Hepatocyte (in vitro differentiated cells): ENCODE results near the gene MRPL21. TPM values are rescaled to one million over a fixed set of nuclear protein-coding genes. Genes with fewer than 3 reads are reported as not detected.

Experiments used
- DNase-seq: peaks from one replicate; pipeline ENCODE4 v3.0.0-alpha.2; 2016; ENCODE audit warnings: low spot score
- H2AFZ ChIP-seq: fragments of 200-600 bp; sonication (generic); 2 replicates; pipeline ENCODE4 v1.6.0; 2016; ENCODE audit warnings: antibody characterized with exemption, mild to moderate bottlenecking
- H3K27ac ChIP-seq: fragments of 200-600 bp; sonication (generic); 2 replicates; pipeline ENCODE4 v1.5.1; 2016; ENCODE audit warnings: mild to moderate bottlenecking
- H3K27me3 ChIP-seq: fragments of 200-600 bp; sonication (generic); 2 replicates; pipeline ENCODE4 v1.6.1; 2016
- H3K36me3 ChIP-seq: fragments of 200-600 bp; sonication (generic); replicated peaks from 2 replicates; pipeline ENCODE4 v1.5.1; 2016; ENCODE audit warnings: low read depth; ENCODE audit not compliant: insufficient read depth
- H3K4me1 ChIP-seq: fragments of 200-600 bp; sonication (generic); 2 replicates; pipeline ENCODE4 v1.5.1; 2016; ENCODE audit warnings: mild to moderate bottlenecking, moderate library complexity; ENCODE audit not compliant: insufficient read depth
- H3K4me2 ChIP-seq: fragments of 200-600 bp; sonication (generic); 2 replicates; pipeline ENCODE4 v1.6.0; 2016
- H3K4me3 ChIP-seq: fragments of 200-600 bp; sonication (generic); 2 replicates; pipeline ENCODE4 v1.5.1; 2016; ENCODE audit warnings: mild to moderate bottlenecking
- H3K79me2 ChIP-seq: fragments of 200-600 bp; sonication (generic); 2 replicates; pipeline ENCODE4 v1.6.0; 2017; ENCODE audit warnings: mild to moderate bottlenecking
- H3K9me2 ChIP-seq: fragments of 200-600 bp; sonication (generic); replicated peaks from 2 replicates; pipeline ENCODE4 v1.6.0; 2017; ENCODE audit warnings: mild to moderate bottlenecking; ENCODE audit not compliant: insufficient read depth
- H3K9me3 ChIP-seq: fragments of 200-600 bp; sonication (generic); 2 replicates; pipeline ENCODE4 v1.5.1; 2016; ENCODE audit warnings: low read depth, mild to moderate bottlenecking
- H4K20me1 ChIP-seq: fragments of 200-600 bp; sonication (generic); 2 replicates; pipeline ENCODE4 v1.6.0; 2016; ENCODE audit warnings: mild to moderate bottlenecking; ENCODE audit not compliant: insufficient read depth, poor library complexity, severe bottlenecking
- EZH2 ChIP-seq: fragments of 200-600 bp; sonication (generic); IDR thresholded peaks from 2 replicates; pipeline ENCODE4 v1.6.1; 2016; ENCODE audit warnings: antibody characterized with exemption, mild to moderate bottlenecking, borderline replicate concordance
- EZH2phosphoT487 ChIP-seq: fragments of 200-600 bp; sonication (generic); IDR thresholded peaks from one replicate; pipeline ENCODE4 v1.6.1; 2018; ENCODE audit warnings: antibody characterized with exemption, mild to moderate bottlenecking, low read depth, moderate library complexity; ENCODE audit not compliant: unreplicated experiment, severe bottlenecking
- WGBS: methylation state at CpG from one replicate; pipeline ENCODE4 v1.1.6; 2016; ENCODE audit warnings: low lambda C conversion rate; ENCODE audit errors: missing lambda C conversion rate; 5-methylcytosine and 5-hydroxymethylcytosine counted together
- polyA plus RNA-seq: library from polyadenylated mRNA; unstranded; fragments of >200 nt; fragmentation: Nextera tagmentation; extraction: Ambion mirVana; gene quantifications from 2 replicates; pipeline ENCODE4 v1.2.1, GENCODE V29; 2016
- total RNA-seq: library from RNA; depleted of rRNA; stranded (reverse); fragments of >200 nt; gene quantifications from 2 replicates; pipeline ENCODE4 v1.2.3, GENCODE V29; 2014
- TF ChIP-seq, protein P1 (sequence below): fragments of 200-600 bp; sonication (generic); IDR thresholded peaks from 2 replicates; pipeline ENCODE4 v1.5.1; 2016; ENCODE audit warnings: antibody characterized with exemption, mild to moderate bottlenecking; ENCODE audit not compliant: poor library complexity

Gene MRPL21
- total and polyA plus RNA-seq, 2 experiments from 2014 or later: 34.9 to 86.2 TPM

DNA sequence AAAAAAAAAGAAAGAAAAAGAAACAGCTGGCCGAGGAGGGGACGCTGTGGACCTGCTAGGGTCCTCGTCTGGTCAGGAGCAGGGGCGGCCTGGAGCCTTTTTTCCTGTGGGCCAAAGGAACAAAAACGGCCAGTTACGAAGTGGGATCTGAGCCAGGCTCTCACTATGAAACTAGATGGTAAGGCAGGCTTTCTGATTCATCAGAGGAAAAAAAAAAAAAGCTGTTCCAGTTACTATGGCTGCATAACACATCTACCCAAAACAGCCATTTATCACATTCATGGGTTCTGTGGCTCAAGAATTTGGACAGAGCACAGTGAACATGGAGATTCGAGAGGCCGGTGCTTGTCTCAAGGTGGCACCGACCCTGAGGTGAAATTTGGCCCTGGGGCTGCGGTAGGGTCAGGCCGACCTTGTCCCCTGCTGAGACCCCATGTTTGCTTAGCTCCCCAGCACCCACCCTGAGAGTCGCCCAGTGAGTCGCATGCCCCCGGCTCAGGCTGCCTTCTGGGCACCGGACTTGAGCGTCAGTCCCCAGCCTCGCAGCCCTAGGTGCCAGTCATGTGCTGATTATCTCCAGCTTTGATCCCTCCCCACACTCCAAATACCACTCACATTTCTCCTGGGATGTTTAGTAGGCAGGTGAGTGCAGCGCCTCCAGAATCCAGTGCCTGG is 42.9 kb upstream of the MRPL21 start:
- no peaks in the 10 kb centered on the region for H3K27me3 ChIP-seq
- H3K27ac ChIP-seq: no peak overlapping the region
- H3K4me2 ChIP-seq: no peak overlapping the region
- H2AFZ ChIP-seq: no peak overlapping the region
- peak; percentile 50 for DNase-seq
- no peak for TF ChIP-seq EZH2
- TF ChIP-seq, protein P1, sequence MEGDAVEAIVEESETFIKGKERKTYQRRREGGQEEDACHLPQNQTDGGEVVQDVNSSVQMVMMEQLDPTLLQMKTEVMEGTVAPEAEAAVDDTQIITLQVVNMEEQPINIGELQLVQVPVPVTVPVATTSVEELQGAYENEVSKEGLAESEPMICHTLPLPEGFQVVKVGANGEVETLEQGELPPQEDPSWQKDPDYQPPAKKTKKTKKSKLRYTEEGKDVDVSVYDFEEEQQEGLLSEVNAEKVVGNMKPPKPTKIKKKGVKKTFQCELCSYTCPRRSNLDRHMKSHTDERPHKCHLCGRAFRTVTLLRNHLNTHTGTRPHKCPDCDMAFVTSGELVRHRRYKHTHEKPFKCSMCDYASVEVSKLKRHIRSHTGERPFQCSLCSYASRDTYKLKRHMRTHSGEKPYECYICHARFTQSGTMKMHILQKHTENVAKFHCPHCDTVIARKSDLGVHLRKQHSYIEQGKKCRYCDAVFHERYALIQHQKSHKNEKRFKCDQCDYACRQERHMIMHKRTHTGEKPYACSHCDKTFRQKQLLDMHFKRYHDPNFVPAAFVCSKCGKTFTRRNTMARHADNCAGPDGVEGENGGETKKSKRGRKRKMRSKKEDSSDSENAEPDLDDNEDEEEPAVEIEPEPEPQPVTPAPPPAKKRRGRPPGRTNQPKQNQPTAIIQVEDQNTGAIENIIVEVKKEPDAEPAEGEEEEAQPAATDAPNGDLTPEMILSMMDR: no peak
- TF ChIP-seq EZH2phosphoT487: no peak
- H3K4me3 ChIP-seq: no peak overlapping the region
- H3K36me3 ChIP-seq: no peaks in the 10 kb centered on the region
- no peaks in the 10 kb centered on the region for H3K9me3 ChIP-seq
- H3K79me2 ChIP-seq: no peaks in the 10 kb centered on the region
- peaks cover 9% of the 10 kb centered on the region for H3K4me1 ChIP-seq
- WGBS: 72% methylated on average over 18 of the region's 18 CpGs
- no peaks in the 10 kb centered on the region for H4K20me1 ChIP-seq
- H3K9me2 ChIP-seq: no peaks in the 10 kb centered on the region

DNA sequence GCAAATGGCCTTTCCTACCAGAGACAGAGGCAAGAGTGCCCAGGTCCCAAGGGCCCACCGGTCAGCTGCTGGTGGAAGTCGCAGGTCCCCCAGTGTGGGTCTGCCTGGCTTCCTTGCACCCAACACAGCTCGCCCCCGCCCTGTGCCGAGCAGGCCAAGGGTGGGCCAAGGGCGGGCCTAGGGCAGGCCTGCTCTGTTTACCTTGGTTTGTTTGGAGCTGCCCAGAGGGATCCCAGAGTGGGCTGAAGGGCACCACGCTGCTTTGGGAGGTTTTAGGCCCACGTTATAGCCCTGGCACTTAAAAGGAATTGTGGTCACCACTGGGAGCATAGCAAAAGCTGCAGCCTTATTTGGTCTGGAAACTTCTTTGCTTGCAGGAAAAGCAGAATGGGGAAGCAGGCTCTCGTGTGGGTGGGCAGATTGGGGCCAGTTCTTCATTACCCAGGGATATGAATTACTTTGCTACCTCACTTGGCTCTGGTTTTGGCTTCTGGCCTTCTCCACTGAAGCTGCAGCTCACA is 39.2 kb upstream of the MRPL21 start:
- peak overlapping the region; percentile 92 for H3K27ac ChIP-seq
- peaks cover 9% of the 10 kb centered on the region for H3K4me1 ChIP-seq
- H4K20me1 ChIP-seq: no peaks in the 10 kb centered on the region
- no peaks in the 10 kb centered on the region for H3K36me3 ChIP-seq
- no peaks in the 10 kb centered on the region for H3K9me3 ChIP-seq
- no peak overlapping the region for H3K4me2 ChIP-seq
- no peak overlapping the region for H3K4me3 ChIP-seq
- TF ChIP-seq EZH2phosphoT487 (no peak), EZH2 (no peak)
- TF ChIP-seq, protein P1: no peak
- H3K9me2 ChIP-seq: no peaks in the 10 kb centered on the region
- H2AFZ ChIP-seq: no peak overlapping the region
- peak; percentile 43 for DNase-seq
- H3K27me3 ChIP-seq: no peaks in the 10 kb centered on the region
- 81% methylated on average over 9 of the region's 9 CpGs for WGBS
- no peaks in the 10 kb centered on the region for H3K79me2 ChIP-seq

DNA sequence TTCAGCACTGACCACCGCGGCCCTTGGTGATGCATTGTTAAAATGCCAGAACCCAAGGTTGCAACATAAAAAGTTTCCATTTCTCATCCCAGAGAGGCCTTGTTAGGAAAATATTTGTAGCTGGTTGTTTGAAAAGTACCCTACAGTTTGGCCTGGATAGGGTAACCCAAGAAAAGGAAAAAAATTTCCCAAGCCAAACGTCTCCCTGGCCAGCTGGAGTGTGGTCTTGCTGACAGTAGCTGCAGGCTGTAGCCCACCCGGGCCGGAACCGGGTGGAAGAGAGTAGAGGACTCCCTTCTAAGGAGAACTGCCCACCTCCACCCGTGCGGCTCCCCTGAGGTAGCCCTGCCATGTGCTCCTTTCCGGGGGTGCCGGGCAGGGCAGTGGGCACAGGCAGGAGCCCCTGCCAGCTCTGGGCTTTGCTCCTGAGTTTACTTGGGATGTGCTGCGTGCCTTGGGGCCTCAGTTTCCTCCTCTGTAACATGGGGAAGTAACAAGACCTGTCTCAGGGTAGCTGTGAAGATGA is 38.5 kb upstream of the MRPL21 start:
- Histone ChIP-seq H3K36me3 (no peaks in the 10 kb centered on the region), H3K4me3 (no peak overlapping the region), H3K27me3 (no peaks in the 10 kb centered on the region), H4K20me1 (no peaks in the 10 kb centered on the region), H3K27ac (peak overlapping the region; percentile 92), H3K4me2 (no peak overlapping the region), H3K79me2 (no peaks in the 10 kb centered on the region), H3K4me1 (peaks cover 9% of the 10 kb centered on the region), H3K9me2 (no peaks in the 10 kb centered on the region), H2AFZ (no peak overlapping the region), H3K9me3 (no peaks in the 10 kb centered on the region)
- DNase-seq: no peak
- TF ChIP-seq EZH2: no peak
- no peak for TF ChIP-seq EZH2phosphoT487
- TF ChIP-seq, protein P1: no peak
- WGBS: 82% methylated on average over 11 of the region's 11 CpGs
